Measurements from ENCODE around the gene RFX3. TPM values are rescaled to one million over a fixed set of nuclear protein-coding genes. Genes with fewer than 3 reads are reported as not detected.

Gene RFX3
- total RNA-seq, 1 donor from 2014 or later = 11.8 TPM

- H3K4me1 ChIP-seq = peaks cover 26% of the 10 kb centered on the region
- DNase-seq (ENCODE audit: extremely low spot score in 2 of 2) = no peak
- H3K9me3 ChIP-seq = no peaks in the 10 kb centered on the region
- H3K27me3 ChIP-seq = no peaks in the 10 kb centered on the region
- no peak overlapping the region for H3K4me3 ChIP-seq
- intact Hi-C loops (cut with DNase I) = no loop called here
- TF ChIP-seq POLR2A (IDR thresholded peaks at IDR 0.05) (no peak), CTCF (IDR thresholded peaks at IDR 0.05) (no peak), POLR2AphosphoS5 (IDR thresholded peaks at IDR 0.05; ENCODE audit: insufficient read depth in 1 of 2, low read depth in 1 of 2) (no peak)
- H3K27ac ChIP-seq = no peak overlapping the region
- H3K36me3 ChIP-seq = no peaks in the 10 kb centered on the region
Observed at GRCh38 chr9:3528451-3528850, 2.6 kb upstream of the RFX3 start.

GRCh38 chr9:3526997-3527940, 1.5 kb upstream of the RFX3 start:
- Histone ChIP-seq H3K9me3 (no peaks in the 10 kb centered on the region), H3K27ac (peak overlapping the region; percentile 100), H3K36me3 (no peaks in the 10 kb centered on the region), H3K4me3 (peak overlapping the region; percentile 66 to 89), H3K4me1 (peaks cover 26% of the 10 kb centered on the region), H3K27me3 (no peaks in the 10 kb centered on the region)
- intact Hi-C loops (cut with DNase I) = no loop called here
- no peak for DNase-seq (ENCODE audit: extremely low spot score in 2 of 2)
- TF ChIP-seq POLR2AphosphoS5 (IDR thresholded peaks at IDR 0.05; ENCODE audit: insufficient read depth in 1 of 2, low read depth in 1 of 2) = no peak
- TF ChIP-seq POLR2A (IDR thresholded peaks at IDR 0.05) = no peak
- no peak for TF ChIP-seq CTCF (IDR thresholded peaks at IDR 0.05)

- H3K36me3 ChIP-seq = no peaks in the 10 kb centered on the region
- intact Hi-C loops (cut with DNase I) = no loop called here
- H3K9me3 ChIP-seq = no peaks in the 10 kb centered on the region
- peak overlapping the region; percentile 100 for H3K27ac ChIP-seq
- H3K27me3 ChIP-seq = no peaks in the 10 kb centered on the region
- H3K4me1 ChIP-seq = peaks cover 26% of the 10 kb centered on the region
- DNase-seq (ENCODE audit: extremely low spot score in 2 of 2) = peak in 1 of 2 donors; percentile 93
- peak; percentile 13 to 94 for TF ChIP-seq POLR2A (IDR thresholded peaks at IDR 0.05)
- TF ChIP-seq POLR2AphosphoS5 (IDR thresholded peaks at IDR 0.05; ENCODE audit: insufficient read depth in 1 of 2, low read depth in 1 of 2) = peak; percentile 80 to 100
- TF ChIP-seq CTCF (IDR thresholded peaks at IDR 0.05) = no peak
- peak overlapping the region; percentile 66 to 89 for H3K4me3 ChIP-seq
Observed at GRCh38 chr9:3526165-3526996, 580 bp upstream of the RFX3 start.

- Histone ChIP-seq H3K4me3 (peak overlapping the region; percentile 66 to 89), H3K36me3 (no peaks in the 10 kb centered on the region), H3K4me1 (peaks cover 26% of the 10 kb centered on the region), H3K9me3 (no peaks in the 10 kb centered on the region), H3K27ac (peak overlapping the region; percentile 100), H3K27me3 (no peaks in the 10 kb centered on the region)
- intact Hi-C loops (cut with DNase I) = no loop called here
- no peak for DNase-seq (ENCODE audit: extremely low spot score in 2 of 2)
- TF ChIP-seq POLR2AphosphoS5 (IDR thresholded peaks at IDR 0.05; ENCODE audit: insufficient read depth in 1 of 2, low read depth in 1 of 2) (no peak), CTCF (IDR thresholded peaks at IDR 0.05) (no peak), POLR2A (IDR thresholded peaks at IDR 0.05) (no peak)
Observed at GRCh38 chr9:3525096-3525835, 535 bp downstream of the RFX3 start.
